NK-92 treated with Interleukin-12 subunit alpha and Interleukin-12 subunit beta, amount 100 ng/mL, for 24 hours (cell line): ENCODE data around the gene KIAA1328.

Experiments
- DNase-seq: peaks from one replicate; lab custom pipeline; 2025; lab: John Stamatoyannopoulos, UW

KIAA1328 gene

DNA sequence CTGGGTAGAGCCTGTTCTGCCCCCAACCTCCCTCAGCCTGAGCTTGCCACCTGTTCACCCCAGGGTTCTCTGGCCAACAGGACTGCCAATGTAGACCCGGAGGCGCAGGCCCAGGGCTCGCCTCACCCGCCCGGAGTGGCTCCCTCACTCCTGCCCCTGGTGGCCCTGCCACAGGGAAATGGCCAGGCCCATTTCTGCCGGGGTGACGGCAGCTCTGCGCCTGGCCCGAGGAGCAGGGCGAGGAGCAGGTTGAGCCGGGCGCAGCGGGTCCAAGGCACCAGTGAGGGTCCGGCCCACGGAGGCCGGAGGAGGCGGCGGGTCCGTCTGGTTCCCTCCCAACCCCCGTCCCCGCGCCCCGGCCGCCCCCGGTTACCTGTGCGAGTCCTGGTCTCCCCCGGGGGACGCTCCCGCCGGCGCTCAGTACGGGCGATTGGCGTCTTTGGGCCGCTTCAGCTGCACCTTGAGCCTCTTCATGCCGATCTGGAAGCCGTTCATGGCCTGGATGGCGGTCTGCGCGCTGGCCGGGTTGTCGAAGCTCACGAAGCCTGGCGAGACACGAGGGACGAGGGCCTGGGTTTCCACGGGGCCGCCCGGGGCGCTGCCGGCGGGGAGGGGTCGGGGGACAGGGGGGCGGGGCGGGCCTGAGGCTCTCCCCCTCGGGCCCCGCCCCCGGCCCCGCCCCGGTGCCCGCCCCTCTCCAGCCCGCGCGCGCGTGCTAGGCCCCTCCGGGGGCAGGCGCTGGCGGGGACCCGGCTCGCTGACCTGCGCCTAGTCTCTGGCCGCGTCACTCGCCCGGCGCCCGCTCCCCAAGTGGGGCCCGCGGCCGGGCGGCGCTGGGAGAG lies 424.7 kb downstream of the KIAA1328 start:
- DNase-seq = no peak

DNA sequence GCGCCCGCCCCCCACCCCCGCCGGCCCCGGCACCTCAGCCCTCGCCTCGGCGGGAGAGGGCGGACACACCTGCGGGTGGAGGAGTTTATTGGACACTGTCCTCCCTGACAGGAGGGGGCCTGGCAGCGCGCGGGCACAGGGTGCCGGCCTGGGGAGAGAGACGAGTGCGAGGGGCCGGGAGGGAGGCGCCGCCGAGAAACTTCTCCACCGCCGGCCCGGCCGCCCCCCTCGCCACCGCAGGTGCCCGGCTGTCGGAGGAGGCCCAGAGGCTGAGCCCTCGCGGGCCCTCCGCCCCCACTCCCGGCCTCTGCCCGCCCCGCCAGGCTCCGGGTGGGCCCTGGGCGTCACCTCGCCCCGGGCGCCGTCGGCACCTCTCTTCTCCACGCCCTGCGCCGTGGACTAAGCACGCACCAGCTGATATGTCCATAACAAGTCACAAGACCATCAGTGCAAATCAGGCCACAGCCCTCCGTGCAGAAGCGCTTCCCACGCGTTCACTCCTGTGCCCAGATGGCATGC lies 425.4 kb downstream of the KIAA1328 start:
- DNase-seq = no peak

DNA sequence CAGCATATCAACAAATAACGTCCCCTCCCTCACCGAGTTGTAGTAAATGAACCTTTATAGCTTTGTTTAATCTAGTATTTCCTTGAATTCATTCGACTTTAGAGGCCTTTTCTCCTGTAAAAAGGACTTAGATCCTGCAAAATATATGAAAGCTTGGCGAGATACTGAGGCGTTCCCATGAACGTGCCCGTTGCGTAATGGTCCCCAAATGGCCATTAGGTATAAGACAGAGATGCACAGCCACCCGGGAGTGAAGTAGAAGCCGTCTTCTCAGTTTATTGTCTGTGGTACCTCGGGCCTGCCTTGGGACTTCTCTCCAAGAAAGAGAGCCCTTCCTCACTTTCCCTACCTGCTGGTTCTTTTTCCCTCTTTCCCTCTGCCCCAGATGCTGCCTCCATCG lies 426.0 kb downstream of the KIAA1328 start:
- no peak for DNase-seq

DNA sequence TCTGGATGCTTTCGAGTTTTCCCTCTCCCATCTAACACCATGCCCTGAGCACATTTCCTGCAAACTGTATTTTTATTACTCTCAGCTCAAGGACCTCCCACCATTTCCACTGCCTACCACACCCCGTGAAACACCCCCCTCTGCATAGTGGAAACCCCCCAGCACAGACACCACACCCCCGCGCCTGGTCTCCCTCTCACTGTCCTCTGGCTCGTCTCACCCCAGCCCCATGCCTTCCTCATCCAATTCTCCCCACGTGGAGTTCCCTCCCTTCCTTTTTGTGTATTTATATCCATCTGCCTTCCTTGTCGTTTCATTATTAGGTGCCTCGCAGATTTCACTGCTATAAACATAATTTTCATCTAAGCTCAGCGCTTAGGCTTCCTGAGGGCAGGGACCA lies 429.2 kb downstream of the KIAA1328 start:
- DNase-seq = no peak

DNA sequence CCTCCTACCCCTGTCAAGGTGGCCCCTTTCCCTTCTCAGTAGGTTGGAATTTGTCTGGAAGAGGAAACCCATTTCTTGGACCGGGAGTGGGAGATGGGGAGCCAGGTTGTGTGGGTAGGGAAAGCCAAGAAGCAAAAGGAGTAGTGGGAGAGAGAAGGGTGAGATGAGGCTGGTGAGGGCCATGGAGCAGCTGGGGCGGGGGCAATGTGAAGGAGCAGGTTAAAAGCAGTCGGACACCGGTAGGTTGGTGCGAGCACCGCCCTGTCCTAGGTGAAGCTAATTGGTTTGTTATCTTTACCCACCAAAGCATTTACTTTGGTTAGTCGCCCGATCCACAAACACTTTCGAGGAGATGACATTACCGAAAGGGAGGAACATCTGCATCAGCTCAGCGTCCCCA lies 429.9 kb downstream of the KIAA1328 start:
- DNase-seq = no peak

DNA sequence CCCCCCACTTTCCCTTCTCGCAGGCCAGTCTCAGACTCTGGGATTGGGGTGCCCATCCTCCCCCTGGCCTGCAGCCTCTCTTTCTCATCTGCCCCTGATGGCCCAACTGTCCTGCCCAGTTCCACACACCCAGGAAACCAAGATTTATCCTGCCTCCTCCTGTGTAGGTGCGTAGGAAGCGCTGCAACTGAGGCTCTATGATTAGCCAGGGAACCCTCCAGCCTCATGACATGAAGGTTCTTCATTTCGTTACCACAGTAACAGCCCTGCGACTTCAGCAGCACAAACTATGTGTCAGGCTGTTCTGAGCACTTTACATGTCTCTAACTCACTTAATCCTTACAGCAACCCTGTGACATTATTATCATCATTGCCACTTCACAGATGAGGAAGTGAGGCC lies 430.8 kb downstream of the KIAA1328 start:
- DNase-seq = no peak

DNA sequence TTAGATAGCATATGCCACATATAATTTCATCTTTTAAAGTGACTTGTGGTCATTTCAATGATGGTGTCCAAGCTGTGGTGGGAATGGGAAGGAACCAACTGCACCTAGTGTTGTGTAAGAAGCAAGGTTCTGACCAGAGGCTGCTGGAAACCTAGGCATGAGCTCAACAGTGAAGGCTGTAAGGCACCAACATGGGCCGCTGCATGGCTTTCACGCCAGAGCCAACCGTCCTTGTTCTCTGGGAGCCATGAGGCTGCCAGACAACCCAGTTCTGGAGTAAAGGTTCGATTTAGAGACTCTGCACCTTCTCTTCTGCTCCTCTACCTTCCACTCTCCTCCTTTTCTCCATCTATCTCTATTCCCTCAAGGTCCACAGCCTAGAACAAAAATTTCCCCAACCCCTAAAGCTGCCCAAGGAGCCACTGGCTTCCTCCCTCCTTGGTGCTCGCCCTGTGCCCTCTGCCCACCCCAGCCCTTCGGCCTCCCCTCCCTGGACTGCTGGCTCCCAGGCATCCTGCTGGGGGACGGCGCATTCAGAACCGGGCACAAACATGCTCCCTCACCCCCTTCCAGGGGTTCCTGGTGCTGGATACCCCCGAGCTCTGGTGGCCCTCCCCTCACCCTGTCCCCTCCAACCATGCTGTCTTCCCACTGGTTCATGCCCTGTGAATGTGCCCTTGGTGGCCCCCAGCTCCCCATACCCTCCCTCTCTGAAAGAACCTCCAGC lies 431.6 kb downstream of the KIAA1328 start:
- no peak for DNase-seq

DNA sequence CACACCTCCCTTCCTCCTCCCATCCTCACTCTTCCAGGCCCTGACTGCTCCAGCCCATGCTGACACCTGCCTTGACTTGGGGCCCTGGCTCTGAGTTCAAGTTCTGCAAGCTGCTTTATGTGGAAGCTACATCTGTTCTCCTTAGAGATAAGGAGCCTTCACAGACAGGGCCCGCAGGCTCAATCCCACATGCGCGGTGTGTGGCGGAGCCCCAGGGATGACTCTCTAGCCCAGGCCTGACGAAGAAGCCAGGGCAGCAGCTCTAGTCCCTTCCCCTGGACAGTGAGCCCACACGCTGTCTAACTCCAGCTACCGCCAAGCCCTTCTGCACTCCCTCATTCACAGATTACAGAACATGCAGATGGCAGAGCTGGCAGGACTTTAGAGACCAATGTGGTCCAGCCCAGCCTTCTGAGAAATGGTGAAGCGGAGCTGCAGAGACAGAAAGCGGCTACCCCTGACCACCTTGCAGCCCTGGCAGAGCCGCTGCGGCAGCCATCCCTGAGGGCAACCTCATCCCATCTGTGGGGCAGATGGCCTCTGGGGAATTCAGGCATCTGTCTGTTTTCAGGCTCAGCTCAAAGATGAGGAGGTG lies 432.4 kb downstream of the KIAA1328 start:
- DNase-seq = no peak

DNA sequence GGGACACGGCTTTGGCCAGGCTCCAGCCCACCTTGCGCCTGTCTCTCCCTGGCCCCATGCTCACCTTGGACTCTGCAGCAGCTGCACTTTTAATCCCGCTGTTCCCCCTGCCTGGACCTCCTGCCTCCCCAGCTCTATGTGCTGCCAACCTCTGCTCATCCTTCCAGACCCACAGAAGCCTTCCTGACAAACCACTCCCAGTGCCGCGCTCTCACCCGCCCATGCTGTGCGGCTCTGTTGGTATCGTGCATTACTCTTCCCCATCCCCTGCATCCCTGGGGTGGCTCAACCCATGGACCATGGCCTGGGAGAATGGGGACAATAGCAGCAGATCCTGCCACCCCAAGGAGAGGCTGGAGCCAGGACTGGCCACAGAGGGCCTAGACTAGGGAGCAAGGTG lies 433.1 kb downstream of the KIAA1328 start:
- DNase-seq = no peak

DNA sequence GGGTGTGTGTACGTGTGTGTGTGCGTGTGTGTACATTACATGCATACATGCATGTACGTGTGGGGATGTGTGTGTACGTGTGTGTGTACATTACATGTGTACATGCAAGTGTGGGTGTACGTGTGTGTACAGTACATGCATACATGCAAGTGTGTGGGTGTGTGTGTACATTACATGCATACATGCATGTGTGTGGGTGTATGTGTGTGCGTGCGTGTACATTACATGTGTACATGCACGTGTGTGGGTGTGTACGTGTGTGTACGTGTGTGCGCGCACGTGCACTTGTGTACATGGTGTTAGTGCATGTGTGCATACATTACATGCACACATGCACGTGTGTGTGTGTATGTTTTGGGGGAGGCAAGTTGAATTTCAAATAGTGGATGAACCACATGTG lies 436.0 kb downstream of the KIAA1328 start:
- DNase-seq = no peak

DNA sequence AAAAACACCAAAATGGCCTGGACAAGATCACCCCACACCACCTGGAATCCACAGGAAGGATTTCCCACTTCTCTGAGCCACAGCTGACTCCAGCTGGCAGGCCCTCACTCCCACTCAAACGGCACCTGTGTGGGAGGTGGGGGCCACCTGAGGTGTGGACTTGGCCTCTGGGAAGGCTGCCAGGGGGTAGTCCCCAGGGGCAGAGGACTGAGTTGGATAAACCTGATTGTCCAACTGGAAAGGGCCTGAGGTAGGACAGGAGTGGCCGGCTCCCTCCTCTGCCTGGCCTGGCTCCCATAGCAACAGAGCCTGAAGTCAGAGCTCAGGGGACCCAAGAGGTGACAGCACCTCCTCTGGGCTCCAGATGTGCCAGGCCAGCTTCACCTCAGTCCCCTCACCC lies 436.5 kb downstream of the KIAA1328 start:
- no peak for DNase-seq

DNA sequence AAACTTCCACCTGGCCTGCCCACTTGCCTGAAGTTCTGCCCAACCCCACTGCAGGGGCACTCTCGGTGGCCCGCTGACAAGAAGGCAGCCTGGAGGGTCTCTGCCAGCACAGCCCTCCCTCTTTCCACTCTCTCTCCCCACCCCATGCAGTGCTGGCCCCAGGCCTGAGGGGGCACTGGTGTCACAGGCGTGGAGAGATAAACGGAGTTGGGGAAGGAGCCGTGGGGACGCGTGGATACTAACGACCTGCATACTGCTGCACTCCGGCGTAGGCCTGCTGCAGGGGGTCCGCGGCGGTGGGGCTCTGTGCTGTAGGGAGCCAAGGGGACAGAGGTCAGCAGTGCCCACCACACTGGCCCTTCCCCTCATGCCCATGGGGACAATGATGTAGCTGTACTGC lies 437.4 kb downstream of the KIAA1328 start:
- DNase-seq = no peak

DNA sequence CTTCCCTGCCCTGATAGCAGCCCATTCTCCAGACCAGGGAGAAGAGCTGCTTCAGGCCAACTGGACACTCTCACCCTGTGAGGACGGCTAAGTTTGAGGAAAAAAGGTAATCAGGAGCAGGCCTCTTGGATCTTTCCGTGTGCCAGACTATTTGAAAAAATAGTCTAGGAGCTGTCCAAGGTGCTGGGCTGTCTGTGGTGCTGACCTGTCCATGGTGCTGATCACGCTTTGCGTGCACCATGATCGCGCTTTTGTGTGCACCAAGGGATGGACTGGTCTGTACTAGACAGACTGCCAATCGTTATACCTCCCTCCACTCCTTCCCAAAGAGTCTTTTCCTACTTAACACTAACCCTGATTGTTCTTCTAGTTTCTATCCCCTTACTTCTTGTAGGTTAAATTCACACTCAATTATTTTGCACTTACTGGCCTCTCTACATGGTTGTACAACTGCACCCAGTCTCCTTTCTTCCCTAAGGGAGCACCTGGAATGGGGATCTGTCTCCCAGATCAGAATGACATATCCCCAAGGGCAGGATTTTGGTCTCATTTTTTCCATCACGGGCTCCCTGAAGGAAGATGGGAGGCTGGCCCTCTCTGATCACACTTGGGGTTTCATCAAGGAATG lies 441.2 kb downstream of the KIAA1328 start:
- DNase-seq = no peak

DNA sequence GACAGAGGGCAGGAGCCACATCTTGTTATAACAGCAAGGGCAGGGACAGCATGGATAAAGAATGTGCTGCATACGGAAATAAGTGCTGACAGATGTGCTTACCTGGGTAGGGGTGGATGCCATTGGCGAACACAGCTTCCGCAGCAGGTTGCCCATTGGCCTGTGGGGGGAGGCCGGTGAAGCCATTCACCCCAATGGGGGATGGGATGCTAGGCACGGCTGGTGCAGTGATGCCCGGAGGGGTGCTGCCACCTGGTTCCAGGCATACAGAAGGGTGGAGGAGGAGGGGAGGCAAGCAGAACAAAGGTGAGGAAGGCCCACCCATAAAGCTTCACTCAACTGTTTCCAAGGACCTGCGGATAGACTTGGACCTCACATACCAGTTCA lies 441.7 kb downstream of the KIAA1328 start:
- DNase-seq = no peak

DNA sequence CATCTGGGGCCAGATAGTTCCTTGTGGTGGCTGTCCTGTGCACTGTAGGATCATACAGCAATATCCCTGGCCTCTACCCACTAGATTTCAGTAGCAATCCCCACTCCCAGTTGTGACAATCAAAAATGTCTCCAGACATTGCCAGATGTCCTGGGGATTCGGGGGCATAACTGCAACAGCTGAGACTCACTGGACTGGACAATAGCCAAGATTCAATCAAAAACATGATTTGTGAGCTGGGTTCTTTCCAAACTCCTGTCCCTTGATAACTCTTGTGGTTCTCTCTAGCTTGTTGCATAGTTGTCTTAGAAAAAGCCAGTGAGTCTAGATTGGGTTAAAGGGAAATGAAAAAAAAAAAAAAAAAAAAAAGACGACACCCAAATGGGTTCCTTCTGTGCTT lies 443.3 kb downstream of the KIAA1328 start:
- no peak for DNase-seq

DNA sequence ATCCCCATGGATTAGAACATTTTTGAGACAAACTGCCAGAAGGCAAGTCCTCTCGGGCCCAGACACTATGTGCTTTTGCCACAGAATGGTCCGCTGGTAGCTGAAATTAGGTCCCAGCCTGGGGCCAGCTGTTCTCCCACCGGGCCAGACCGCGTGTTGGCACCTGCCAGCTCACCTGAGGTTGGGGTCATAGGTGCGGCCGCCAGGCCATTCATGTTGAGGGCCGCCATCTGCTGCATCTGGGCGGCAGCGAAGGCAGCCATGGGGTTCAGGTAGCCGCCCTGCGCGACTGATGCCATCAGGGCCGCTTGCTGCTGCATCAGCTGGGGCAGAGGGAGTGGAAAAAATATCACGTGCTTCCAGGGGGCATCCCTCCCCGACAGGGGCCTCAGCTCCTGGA lies 443.9 kb downstream of the KIAA1328 start:
- DNase-seq = no peak

DNA sequence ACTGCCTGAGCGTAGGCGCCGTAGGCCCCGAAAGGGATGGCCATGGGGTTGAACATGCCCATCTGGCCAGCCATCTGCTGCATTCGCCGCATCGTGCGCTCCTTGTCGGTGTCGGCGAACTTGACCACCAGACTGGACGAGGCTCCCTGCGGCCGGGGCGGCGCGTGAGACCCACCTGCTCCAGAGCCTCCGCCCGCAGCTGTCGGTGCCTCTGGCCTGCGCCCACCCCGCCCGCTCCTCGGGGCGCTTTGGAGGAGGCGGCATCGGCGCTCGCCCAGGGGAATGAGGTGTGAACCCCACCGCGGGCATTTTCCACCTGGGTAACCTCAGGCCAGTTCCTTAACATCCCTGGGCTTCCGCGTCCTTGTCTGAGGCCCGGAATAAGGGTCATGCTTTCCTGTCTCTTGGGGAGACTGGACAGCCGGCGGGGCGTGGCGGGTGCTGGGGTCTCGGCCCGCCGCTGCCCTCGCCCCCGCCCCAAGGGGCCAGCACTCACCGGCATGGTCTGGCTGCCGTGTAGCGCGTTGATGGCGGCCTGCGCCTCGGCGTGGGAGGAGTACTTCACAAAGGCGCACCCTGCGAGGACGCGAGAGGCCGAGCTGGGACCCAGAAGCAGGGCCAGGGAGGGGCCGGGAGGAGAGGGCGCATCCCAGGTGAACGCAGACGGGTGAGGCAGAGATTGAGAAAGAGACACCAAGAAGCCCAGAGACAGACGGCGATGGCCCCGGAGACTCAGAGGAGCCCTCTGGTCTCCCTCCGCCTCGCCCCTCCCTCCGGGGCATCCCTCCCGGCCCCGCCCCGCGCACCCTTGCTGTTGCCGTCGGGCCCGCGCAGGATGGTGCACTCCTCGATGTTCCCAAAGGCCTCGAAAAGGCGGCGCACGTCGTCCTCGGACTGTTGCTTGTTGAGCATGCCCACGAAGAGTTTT lies 445.6 kb downstream of the KIAA1328 start:
- DNase-seq = no peak

DNA sequence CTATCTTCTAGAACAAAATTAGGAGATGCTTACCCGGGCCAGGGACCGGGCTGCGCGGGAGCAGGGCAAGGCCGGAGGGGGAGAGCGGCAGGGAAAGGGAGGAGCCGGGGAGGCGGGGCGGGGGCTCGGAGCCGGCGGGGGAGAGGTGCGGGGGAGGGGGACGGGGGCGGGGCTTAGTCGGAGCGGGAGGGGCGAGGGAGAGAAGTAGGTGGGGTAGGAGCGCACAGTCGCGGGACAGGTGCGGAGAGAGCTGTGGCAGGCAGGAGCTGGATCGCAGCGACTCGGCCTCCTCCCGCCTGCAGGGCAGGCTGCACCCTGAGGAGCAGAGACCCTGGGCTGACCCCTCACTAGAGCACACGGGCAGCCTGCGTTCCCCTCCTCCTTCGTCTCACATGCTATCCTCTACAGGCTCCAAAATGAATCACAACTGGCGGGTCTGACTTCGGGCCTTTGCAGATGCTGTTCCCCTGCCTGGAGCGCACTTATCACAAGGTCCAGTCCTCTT lies 446.4 kb downstream of the KIAA1328 start:
- DNase-seq = no peak

DNA sequence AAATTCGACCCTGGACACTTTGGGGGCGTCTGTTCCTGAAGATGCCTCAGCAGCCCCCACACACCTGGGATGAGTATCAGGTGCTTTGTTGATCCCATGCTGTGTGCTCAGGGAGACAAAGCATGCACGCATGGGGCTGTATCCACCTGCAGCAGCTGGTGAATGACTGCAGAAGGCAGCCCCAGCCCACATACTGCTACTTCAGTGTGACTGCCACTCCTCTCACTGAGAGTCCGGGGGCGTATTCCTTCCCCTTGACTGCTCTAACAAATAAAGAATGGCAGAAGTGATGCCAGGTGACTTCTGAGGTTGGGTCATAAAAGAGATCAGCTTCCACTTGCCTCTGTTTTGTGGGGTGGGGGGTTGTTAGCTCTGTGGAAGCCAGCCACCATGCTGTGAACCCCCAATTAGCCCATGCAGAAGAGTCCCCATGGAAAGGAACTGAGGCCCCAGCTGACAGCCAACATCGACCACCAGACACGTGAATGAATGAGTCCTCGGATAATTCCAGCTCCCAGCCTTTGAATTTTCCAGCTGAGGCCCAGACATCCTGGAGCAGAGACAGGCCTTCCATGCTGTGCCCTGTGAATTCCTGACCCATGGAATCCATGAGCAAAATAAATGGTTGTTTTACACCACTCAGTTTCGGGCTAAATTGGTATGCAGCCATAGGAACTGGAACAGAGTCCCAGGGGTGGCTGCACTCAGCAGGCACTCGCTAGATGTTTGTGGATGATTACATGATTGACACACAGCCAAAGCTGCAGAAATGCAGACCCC lies 447.4 kb downstream of the KIAA1328 start:
- DNase-seq = no peak

DNA sequence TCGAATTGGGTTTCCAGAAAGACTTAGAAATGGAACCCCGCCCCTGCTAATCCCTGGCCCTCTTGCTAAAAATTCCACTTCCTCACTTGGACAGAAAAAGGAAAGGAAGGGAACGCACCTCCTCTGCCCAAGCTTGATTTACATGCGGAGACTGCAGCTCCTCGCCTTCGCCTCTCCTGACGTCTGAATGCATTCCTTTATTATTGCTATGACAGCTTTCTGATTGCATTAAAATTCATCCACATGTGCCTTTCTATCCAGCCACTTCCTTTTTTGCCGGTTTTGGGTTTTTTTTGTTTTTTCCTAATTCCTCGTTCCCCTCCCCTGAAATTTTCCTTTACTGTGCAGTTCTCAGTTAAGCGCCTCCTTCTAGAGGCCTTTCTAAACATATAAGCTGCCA lies 448.9 kb downstream of the KIAA1328 start:
- no peak for DNase-seq
